T1000 (cell line): Measurements from ENCODE around the gene C11orf21.

Experiments used
- DNase-seq: peaks from one replicate; lab custom pipeline; 2025; ENCODE audit warnings: mixed read lengths; lab: John Stamatoyannopoulos, UW

The C11orf21 gene

GRCh38 chr11:2260491-2261364, 41.0 kb downstream of the C11orf21 start:
- no peak for DNase-seq

GRCh38 chr11:2259897-2260451, 41.7 kb downstream of the C11orf21 start:
- no peak for DNase-seq

GRCh38 chr11:2259466-2259830, 42.3 kb downstream of the C11orf21 start:
- no peak for DNase-seq

- no peak for DNase-seq
These were observed 42.9 kb downstream of the C11orf21 start for GRCh38 chr11:2258501-2259465.

- DNase-seq = no peak
These were observed 44.6 kb downstream of the C11orf21 start for GRCh38 chr11:2256951-2257700.

GRCh38 chr11:2256293-2256913, 45.3 kb downstream of the C11orf21 start:
- DNase-seq = no peak

GRCh38 chr11:2252018-2252417, 49.7 kb downstream of the C11orf21 start:
- DNase-seq = no peak

- no peak for DNase-seq
These were observed 50.6 kb downstream of the C11orf21 start for GRCh38 chr11:2251138-2251537.

- DNase-seq = no peak
These were observed 51.2 kb downstream of the C11orf21 start for GRCh38 chr11:2250485-2250884.

GRCh38 chr11:2250041-2250440, 51.7 kb downstream of the C11orf21 start:
- no peak for DNase-seq

GRCh38 chr11:2249189-2249916, 52.4 kb downstream of the C11orf21 start:
- DNase-seq = no peak

GRCh38 chr11:2248762-2249161, 53.0 kb downstream of the C11orf21 start:
- DNase-seq = no peak

- DNase-seq = no peak
These were observed 53.5 kb downstream of the C11orf21 start for GRCh38 chr11:2248242-2248641.

GRCh38 chr11:2247496-2247895, 54.2 kb downstream of the C11orf21 start:
- DNase-seq = no peak
